ENCODE measurements around the gene C19orf47.

C19orf47 gene

GRCh38 chr19:40344422-40344821 lies 3.8 kb downstream of the C19orf47 start:
- no peak for TF ChIP-seq CTCF (IDR thresholded peaks at IDR 0.05)
- no peak overlapping the region for H3K27ac ChIP-seq
- no peak for DNase-seq (ENCODE audit: low spot score)
- no peak overlapping the region for H3K4me3 ChIP-seq

GRCh38 chr19:40342644-40343311 lies 5.4 kb downstream of the C19orf47 start:
- no peak overlapping the region for H3K4me3 ChIP-seq
- no peak for TF ChIP-seq CTCF (IDR thresholded peaks at IDR 0.05)
- DNase-seq (ENCODE audit: low spot score), result no peak
- H3K27ac ChIP-seq, result peak overlapping the region; percentile 83 to 94

- H3K4me3 ChIP-seq, result peak overlapping the region; percentile 60
- peak; percentile 91 for DNase-seq (ENCODE audit: low spot score)
- TF ChIP-seq CTCF (IDR thresholded peaks at IDR 0.05), result no peak
- peak overlapping the region; percentile 83 to 94 for H3K27ac ChIP-seq
Measured at GRCh38 chr19:40341601-40342482, 6.4 kb downstream of the C19orf47 start.

GRCh38 chr19:40339018-40339728 lies 9.0 kb downstream of the C19orf47 start:
- DNase-seq (ENCODE audit: low spot score), result no peak
- no peak for TF ChIP-seq CTCF (IDR thresholded peaks at IDR 0.05)
- Histone ChIP-seq H3K4me3 (no peak overlapping the region), H3K27ac (no peak overlapping the region)

- Histone ChIP-seq H3K27ac (no peak overlapping the region), H3K4me3 (no peak overlapping the region)
- DNase-seq (ENCODE audit: low spot score), result no peak
- TF ChIP-seq CTCF (IDR thresholded peaks at IDR 0.05), result no peak
Measured at GRCh38 chr19:40337594-40337993, 10.6 kb downstream of the C19orf47 start.

- DNase-seq (ENCODE audit: low spot score), result no peak
- no peak overlapping the region for H3K27ac ChIP-seq
- no peak for TF ChIP-seq CTCF (IDR thresholded peaks at IDR 0.05)
- H3K4me3 ChIP-seq, result no peak overlapping the region
Measured at GRCh38 chr19:40337107-40337506, 11.1 kb downstream of the C19orf47 start.
